Gastroesophageal sphincter (tissue), 4 donors: ENCODE measurements around the gene CPNE5. TPM values are rescaled to one million over a fixed set of nuclear protein-coding genes. Genes with fewer than 3 reads are reported as not detected.

Experiments used
- ATAC-seq: fragments of 150-250 bp; one replicate; pipeline ENCODE4 v1.9.1; 2016; ENCODE audit warnings: mild to moderate bottlenecking, moderate library complexity
- H3K27ac ChIP-seq, 4 donors: fragments of 200-600 bp; sonication (generic) in 3 of 4; 1 replicate in 3 of 4; 2 replicates in 1 of 4; pipeline ENCODE4 v1.5.1; 2016 to 2019
- H3K27me3 ChIP-seq: fragments of 200-600 bp; sonication (generic); one replicate; pipeline ENCODE4 v1.5.1; 2019
- H3K36me3 ChIP-seq, 2 donors: fragments of 200-600 bp; sonication (generic); one replicate each; pipeline ENCODE4 v1.5.1; 2019; ENCODE audit warnings: control low read depth in 1 of 2
- H3K4me1 ChIP-seq, 3 donors: fragments of 200-600 bp; sonication (generic); 1 replicate in 2 of 3; 2 replicates in 1 of 3; pipeline ENCODE4 v1.5.1; 2016 to 2019; ENCODE audit warnings: control low read depth in 2 of 3
- H3K4me3 ChIP-seq, 2 donors: fragments of 200-600 bp; sonication (generic); one replicate each; pipeline ENCODE4 v1.5.1; 2019; ENCODE audit warnings: mild to moderate bottlenecking in 1 of 2, moderate library complexity in 1 of 2
- H3K9me3 ChIP-seq, 3 donors: fragments of 200-600 bp; sonication (generic); one replicate each; pipeline ENCODE4 v1.5.1; 2017 to 2019; ENCODE audit warnings: control low read depth in 2 of 3
- EP300 ChIP-seq: sonication (generic); formaldehyde crosslinking; IDR thresholded peaks from one replicate; pipeline ENCODE4 v1.6.1; 2017; ENCODE audit warnings: antibody characterized with exemption, mild to moderate bottlenecking
- POLR2A ChIP-seq, 2 donors: fragments of 450-650 bp; IDR thresholded peaks; one replicate each; pipeline ENCODE4 v1.6.1; 2017; ENCODE audit warnings: antibody characterized with exemption in 2 of 2, mild to moderate bottlenecking in 2 of 2, moderate library complexity in 1 of 2
- POLR2AphosphoS5 ChIP-seq: sonication (generic); formaldehyde crosslinking; IDR thresholded peaks from one replicate; pipeline ENCODE4 v1.6.1; 2017; ENCODE audit warnings: antibody characterized with exemption
- WGBS, 2 donors: methylation state at CpG; one replicate each; pipeline ENCODE4 v1.1.5; 2018; ENCODE audit warnings: low coverage in 1 of 2; 5-methylcytosine and 5-hydroxymethylcytosine counted together
- total RNA-seq, 4 donors: library from RNA; depleted of rRNA; stranded (reverse); fragments of >200 nt; gene quantifications; one replicate each; pipeline ENCODE4 v1.1.0, GENCODE V29; 2016
- TF ChIP-seq, protein P1 (sequence below), 4 experiments: fragments of 200-600 bp in 2 of 4; fragments of 450-650 bp in 2 of 4; sonication (generic) in 1 of 4; IDR thresholded peaks; one replicate each; pipeline ENCODE4 v1.5.1; 2017 to 2019; ENCODE audit warnings: antibody characterized with exemption in 4 of 4, mild to moderate bottlenecking in 2 of 4, moderate library complexity in 2 of 4

The CPNE5 gene
- total RNA-seq, 4 donors from 2014 or later: 0.42 to 2.3 (median 1.5) TPM

DNA sequence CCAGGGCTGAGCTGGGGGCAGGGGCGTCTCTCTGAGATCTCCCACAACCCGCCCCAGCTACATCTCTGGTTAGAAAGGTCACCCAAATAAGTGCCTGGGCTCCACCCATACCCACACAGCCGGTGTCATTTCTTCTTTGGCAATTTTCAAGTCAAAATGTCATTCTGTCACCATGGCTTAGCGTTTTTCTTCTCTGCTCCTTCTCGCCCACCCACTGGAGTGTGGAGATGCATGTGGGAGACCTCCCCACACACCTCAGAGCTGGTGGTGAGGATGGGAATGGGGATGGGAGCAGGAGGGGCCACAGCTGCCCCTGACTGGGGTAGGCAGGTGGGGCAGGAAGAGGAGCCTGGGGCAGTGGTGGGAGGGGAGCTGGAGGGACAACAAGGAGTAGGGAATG lies 63.1 kb downstream of the CPNE5 start:
- no peak for TF ChIP-seq POLR2A (IDR thresholded peaks at IDR 0.05)
- no peak overlapping the region for H3K4me3 ChIP-seq
- H3K9me3 ChIP-seq: no peaks in the 10 kb centered on the region
- no peaks in the 10 kb centered on the region for H3K4me1 ChIP-seq
- 90% methylated on average over 2 of the region's 5 CpGs; no CpG with 5 or more reads in 1 of the 2 donors for WGBS, 2 donors
- H3K36me3 ChIP-seq: no peaks in the 10 kb centered on the region
- H3K27me3 ChIP-seq: peaks cover 25% of the 10 kb centered on the region
- H3K27ac ChIP-seq: no peak overlapping the region
- no peak for ATAC-seq

DNA sequence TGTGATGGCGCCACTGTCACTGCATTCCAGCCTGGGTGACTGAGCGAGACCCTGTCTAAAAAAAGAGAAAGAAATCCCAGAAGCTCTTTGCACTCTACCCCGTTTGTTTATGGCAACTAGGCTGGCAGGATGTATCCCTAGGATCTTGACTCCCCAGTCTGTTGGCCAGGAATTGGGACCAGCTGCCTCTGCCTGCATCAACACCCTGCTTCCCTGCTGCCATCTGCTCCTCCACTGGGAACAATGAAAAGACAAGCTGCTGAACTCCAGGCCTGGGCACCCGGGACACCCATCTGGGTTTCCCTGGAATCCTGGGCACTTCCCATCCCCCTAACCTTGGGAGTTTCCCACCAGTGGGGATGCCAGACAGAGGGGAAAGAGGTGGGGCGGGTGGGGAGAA lies 64.9 kb downstream of the CPNE5 start:
- H3K27ac ChIP-seq: no peak overlapping the region
- WGBS, 2 donors: 83% methylated on average over 2 of the region's 5 CpGs; no CpG with 5 or more reads in 1 of the 2 donors
- no peaks in the 10 kb centered on the region for H3K36me3 ChIP-seq
- H3K4me3 ChIP-seq: no peak overlapping the region
- no peaks in the 10 kb centered on the region for H3K9me3 ChIP-seq
- TF ChIP-seq, protein P1, sequence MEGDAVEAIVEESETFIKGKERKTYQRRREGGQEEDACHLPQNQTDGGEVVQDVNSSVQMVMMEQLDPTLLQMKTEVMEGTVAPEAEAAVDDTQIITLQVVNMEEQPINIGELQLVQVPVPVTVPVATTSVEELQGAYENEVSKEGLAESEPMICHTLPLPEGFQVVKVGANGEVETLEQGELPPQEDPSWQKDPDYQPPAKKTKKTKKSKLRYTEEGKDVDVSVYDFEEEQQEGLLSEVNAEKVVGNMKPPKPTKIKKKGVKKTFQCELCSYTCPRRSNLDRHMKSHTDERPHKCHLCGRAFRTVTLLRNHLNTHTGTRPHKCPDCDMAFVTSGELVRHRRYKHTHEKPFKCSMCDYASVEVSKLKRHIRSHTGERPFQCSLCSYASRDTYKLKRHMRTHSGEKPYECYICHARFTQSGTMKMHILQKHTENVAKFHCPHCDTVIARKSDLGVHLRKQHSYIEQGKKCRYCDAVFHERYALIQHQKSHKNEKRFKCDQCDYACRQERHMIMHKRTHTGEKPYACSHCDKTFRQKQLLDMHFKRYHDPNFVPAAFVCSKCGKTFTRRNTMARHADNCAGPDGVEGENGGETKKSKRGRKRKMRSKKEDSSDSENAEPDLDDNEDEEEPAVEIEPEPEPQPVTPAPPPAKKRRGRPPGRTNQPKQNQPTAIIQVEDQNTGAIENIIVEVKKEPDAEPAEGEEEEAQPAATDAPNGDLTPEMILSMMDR (IDR thresholded peaks at IDR 0.05): no peak
- TF ChIP-seq POLR2A (IDR thresholded peaks at IDR 0.05) (no peak), EP300 (no peak), POLR2AphosphoS5 (no peak)
- peaks cover 0 to 12% (median under 1%) of the 10 kb centered on the region in 3 donors for H3K4me1 ChIP-seq
- peaks cover 16% of the 10 kb centered on the region for H3K27me3 ChIP-seq
- no peak for ATAC-seq

DNA sequence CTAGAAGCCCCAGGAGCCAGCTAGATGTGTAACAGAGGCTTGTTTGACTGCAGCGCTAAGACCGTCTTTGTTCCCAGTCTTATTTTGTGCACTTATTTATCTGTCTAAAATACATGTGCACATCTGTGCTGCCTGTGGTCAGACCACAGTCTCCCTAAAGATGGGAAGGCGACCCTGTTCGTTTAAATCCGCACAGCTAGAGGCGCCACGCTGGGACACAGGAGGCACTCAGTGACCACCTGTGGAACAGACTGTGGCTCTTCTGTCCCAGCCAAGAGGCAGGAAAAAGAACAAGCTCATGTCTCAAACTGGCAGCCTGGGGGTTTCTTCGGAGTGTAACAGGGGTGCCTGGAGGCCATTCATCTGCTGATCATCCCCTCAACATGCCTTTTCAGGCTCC lies 66.8 kb downstream of the CPNE5 start:
- Histone ChIP-seq H3K9me3 (no peaks in the 10 kb centered on the region), H3K27ac (no peak overlapping the region), H3K36me3 (no peaks in the 10 kb centered on the region), H3K4me1 (peaks cover 0 to 24% (median 10%) of the 10 kb centered on the region in 3 donors), H3K4me3 (no peak overlapping the region), H3K27me3 (no peaks in the 10 kb centered on the region)
- 95% methylated on average over 5 of the region's 8 CpGs; no CpG with 5 or more reads in 1 of the 2 donors for WGBS, 2 donors
- TF ChIP-seq EP300 (no peak), POLR2A (IDR thresholded peaks at IDR 0.05) (no peak), POLR2AphosphoS5 (no peak)
- TF ChIP-seq, protein P1 (IDR thresholded peaks at IDR 0.05): no peak
- no peak for ATAC-seq

DNA sequence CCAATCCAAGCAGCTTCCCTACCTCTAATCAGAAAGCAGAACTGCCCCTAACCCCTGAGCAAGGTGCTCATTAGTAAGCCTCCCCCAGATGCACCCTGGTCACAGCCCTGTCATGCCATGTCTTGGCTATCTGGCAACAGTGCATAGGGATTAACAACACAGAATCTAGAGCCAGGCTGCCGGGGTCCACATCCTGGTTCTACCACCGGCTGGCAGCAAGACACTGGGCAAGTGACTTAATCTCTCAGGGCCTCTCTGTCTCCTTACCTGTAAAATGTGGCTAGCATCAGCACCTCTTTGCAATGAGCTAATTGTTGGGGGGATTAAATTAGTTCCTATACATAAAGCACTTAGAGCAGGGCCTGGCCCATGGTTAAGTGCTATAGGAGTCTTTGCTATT lies 68.1 kb downstream of the CPNE5 start:
- no peak overlapping the region for H3K27ac ChIP-seq
- WGBS, 2 donors: no CpG with 5 or more reads among the region's 2 CpGs
- H3K36me3 ChIP-seq: no peaks in the 10 kb centered on the region
- H3K4me1 ChIP-seq: peaks cover 0 to 29% (median 10%) of the 10 kb centered on the region in 3 donors
- no peaks in the 10 kb centered on the region for H3K9me3 ChIP-seq
- H3K4me3 ChIP-seq: no peak overlapping the region
- TF ChIP-seq POLR2AphosphoS5: no peak
- TF ChIP-seq, protein P1 (IDR thresholded peaks at IDR 0.05): no peak
- no peak for TF ChIP-seq POLR2A (IDR thresholded peaks at IDR 0.05)
- TF ChIP-seq EP300: no peak
- no peaks in the 10 kb centered on the region for H3K27me3 ChIP-seq
- no peak for ATAC-seq

DNA sequence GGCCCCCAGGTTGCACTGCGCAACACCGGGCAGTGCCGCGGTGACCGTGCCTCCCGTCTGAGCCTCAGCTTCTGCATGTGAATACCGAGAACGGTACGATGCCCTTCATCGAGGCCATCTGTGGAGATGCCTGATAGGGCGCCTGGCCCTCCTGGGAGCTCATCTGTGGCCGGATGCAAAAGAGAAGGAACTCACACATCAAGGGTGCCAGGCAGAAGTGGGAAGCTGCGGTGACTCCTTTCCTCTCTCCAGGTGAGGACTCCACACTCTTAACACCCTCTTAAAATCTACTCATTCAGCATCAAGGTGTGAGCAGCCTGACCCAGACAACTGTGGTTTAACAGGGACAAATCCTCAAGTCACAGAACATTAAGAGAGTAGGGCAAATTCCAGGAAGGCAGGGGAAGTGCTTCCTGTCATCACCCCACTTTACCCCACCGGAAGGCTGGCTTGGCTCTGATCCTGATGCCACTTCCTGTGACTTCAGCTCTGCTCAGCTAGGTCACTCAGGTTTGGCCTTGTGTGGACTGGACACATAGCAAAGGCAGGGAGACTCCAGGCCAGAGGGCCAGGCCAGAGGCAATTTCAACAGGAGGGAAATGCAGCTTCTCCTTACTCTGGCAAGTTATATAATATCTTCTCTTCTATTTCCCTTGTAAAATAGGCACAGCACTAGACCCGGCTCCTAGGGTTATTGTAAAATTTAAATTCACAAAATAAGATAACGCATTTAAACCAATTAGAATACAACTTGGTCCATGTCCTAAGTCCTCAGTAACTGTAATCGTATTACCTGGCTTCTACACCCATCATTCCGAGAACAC lies 69.4 kb downstream of the CPNE5 start:
- peaks cover 0 to 41% (median 18%) of the 10 kb centered on the region in 3 donors for H3K4me1 ChIP-seq
- no peak for ATAC-seq
- H3K36me3 ChIP-seq: no peaks in the 10 kb centered on the region
- H3K27me3 ChIP-seq: no peaks in the 10 kb centered on the region
- no peak for TF ChIP-seq EP300
- no peak for TF ChIP-seq POLR2A (IDR thresholded peaks at IDR 0.05)
- no peak for TF ChIP-seq POLR2AphosphoS5
- TF ChIP-seq, protein P1 (IDR thresholded peaks at IDR 0.05): no peak
- H3K27ac ChIP-seq: peak overlapping the region in 2 of 4 donors; percentile 42 to 51
- H3K4me3 ChIP-seq: no peak overlapping the region
- WGBS, 2 donors: 59 to 81% methylated on average over 6 to 7 of the region's 18 CpGs
- no peaks in the 10 kb centered on the region for H3K9me3 ChIP-seq
